NCI-H1436 treated with DMSO at 0.1 percent for 48 hours (cell line): ENCODE data around the gene ZNF521.

Experiments
- DNase-seq: peaks from one replicate; lab custom pipeline; 2025; lab: John Stamatoyannopoulos, UW

ZNF521 gene

GRCh38 chr18:25029802-25030201, 322.2 kb downstream of the ZNF521 start:
- no peak for DNase-seq

GRCh38 chr18:25019931-25020330, 332.0 kb downstream of the ZNF521 start:
- DNase-seq = no peak

- no peak for DNase-seq
Observed at GRCh38 chr18:25019086-25019860, 332.7 kb downstream of the ZNF521 start.

- no peak for DNase-seq
Observed at GRCh38 chr18:25016666-25017065, 335.3 kb downstream of the ZNF521 start.

- no peak for DNase-seq
Observed at GRCh38 chr18:25016181-25016580, 335.8 kb downstream of the ZNF521 start.
